RWPE1 (cell line): ENCODE results near the gene KRT74.

Experiments
- CTCF ChIA-PET: fragments of 350-600 bp; sonication (Branson Sonifier 250); formaldehyde crosslinking; extraction: SDS; loops from one replicate; lab custom pipeline; 2021; lab: Yijun Ruan, JAX
- POLR2A ChIA-PET: fragments of 400-600 bp; formaldehyde crosslinking; extraction: SDS; loops from one replicate; lab custom pipeline; 2020; ENCODE audit warnings: antibody characterized with exemption; ENCODE audit not compliant: low non-redundant PET; lab: Yijun Ruan, JAX
- DNase-seq: peaks from one replicate; pipeline ENCODE4 v3.0.0; 2012; ENCODE audit warnings: low spot score
- H3K27ac ChIP-seq: fragments of 450-650 bp; 2 replicates; pipeline ENCODE4 v1.5.1; 2017
- TF ChIP-seq, protein P1 (sequence below): fragments of 450-650 bp; conservative IDR thresholded peaks from 2 replicates; pipeline ENCODE4 v1.5.1; 2017; ENCODE audit warnings: low read depth, mild to moderate bottlenecking

The KRT74 gene

DNA sequence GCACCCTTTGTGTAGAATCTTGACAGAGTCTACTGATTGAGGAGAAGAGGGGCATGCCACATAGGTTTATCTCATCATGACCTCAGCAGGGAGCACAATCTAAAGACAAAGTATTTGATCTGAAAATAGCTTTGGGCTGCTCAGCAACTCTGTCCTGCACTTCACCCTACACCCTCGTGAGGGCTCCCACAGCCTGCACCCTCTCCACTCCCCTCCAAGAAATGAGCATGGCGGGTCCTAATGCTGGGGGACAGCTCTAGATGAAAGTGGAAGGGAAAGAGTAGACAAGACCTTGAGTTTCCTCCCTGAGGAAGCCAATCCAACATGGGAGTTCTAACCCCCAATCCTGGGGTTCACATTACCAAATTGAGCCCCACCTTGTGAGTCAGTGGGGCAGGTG, 42.7 kb downstream of the KRT74 start:
- TF ChIP-seq, protein P1, sequence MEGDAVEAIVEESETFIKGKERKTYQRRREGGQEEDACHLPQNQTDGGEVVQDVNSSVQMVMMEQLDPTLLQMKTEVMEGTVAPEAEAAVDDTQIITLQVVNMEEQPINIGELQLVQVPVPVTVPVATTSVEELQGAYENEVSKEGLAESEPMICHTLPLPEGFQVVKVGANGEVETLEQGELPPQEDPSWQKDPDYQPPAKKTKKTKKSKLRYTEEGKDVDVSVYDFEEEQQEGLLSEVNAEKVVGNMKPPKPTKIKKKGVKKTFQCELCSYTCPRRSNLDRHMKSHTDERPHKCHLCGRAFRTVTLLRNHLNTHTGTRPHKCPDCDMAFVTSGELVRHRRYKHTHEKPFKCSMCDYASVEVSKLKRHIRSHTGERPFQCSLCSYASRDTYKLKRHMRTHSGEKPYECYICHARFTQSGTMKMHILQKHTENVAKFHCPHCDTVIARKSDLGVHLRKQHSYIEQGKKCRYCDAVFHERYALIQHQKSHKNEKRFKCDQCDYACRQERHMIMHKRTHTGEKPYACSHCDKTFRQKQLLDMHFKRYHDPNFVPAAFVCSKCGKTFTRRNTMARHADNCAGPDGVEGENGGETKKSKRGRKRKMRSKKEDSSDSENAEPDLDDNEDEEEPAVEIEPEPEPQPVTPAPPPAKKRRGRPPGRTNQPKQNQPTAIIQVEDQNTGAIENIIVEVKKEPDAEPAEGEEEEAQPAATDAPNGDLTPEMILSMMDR = no peak
- POLR2A ChIA-PET = no interaction called here
- DNase-seq = no peak
- CTCF ChIA-PET = interaction anchor here (0.7 kb wide), 1 partner anchor 53 kb away, joined by 3 read pairs; no protein-coding TSS in a partner anchor
- 0 out of 2 replicates have a peak overlapping the region, but pooled peaks have one; percentile 1 for H3K27ac ChIP-seq

DNA sequence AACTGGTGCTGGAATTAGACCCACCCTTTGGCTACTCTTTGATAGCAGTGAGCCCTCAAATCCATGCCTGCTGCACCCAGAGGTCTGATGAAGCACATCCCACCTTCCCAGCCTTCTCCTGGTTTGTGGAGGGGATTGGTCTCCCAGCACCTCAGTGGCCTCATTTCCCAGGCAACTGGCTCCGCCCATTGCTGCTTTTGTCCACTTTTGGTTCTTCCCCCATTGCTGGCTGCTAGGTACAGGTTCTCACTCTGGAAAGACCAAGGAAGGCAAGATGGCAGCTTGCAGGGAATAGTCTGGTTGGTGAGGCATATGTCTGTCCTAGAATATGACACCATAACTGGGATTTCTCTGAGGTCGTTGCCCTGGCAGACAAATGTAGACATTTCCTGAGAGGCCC, 43.3 kb downstream of the KRT74 start:
- TF ChIP-seq, protein P1 = no peak

DNA sequence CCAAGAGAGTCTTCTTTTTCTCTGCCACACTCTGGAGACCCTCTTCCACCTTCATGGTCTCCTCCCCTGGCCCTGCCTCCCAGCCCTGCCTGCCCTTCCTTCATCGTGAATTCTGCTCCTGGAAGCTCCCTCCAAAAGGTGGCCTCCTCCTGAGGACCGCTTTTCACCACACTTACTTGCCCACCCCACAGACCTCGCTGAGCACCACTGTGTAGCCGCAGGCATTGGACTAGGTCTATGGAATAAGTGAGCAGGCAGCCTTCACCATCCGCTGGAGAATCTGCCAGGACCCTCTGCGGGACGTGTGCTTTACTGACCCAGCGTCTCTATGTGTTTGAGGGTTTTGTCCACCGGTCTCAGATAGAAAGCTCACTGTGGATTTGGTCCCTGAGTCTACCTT, 43.8 kb downstream of the KRT74 start:
- DNase-seq = no peak
- CTCF ChIA-PET = no interaction called here
- peak overlapping the region; percentile 13; the same call in 1 of the 2 replicates for H3K27ac ChIP-seq
- POLR2A ChIA-PET = no interaction called here
- TF ChIP-seq, protein P1 = no peak

More for the DNA sequence above, 43.3 kb downstream of the KRT74 start:
- CTCF ChIA-PET = interaction anchor here (0.7 kb wide), 1 partner anchor 53 kb away, joined by 3 read pairs; no protein-coding TSS in a partner anchor
- peak overlapping the region; percentile 13; the same call in 1 of the 2 replicates for H3K27ac ChIP-seq
- POLR2A ChIA-PET = no interaction called here
- DNase-seq = no peak

DNA sequence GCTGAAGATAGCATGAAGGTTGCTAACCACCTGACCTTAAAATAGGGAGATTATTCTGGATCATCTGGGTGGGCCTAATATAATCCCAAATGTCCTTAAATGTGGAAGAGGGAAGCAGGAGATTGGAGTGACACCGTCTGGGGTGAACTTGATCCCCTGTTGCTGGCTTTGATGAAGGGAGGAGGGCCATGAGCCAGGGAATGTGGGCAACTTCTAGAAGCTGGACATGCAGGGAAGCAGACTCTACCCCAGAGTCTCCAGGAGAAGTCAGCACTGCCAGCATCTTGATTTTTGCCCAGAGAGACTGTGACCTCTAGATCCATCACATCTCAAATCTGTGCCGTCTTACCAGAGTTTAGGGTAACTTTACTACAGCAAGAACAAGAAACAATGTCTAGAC, 44.2 kb downstream of the KRT74 start:
- ChIA-PET POLR2A (no interaction called here), CTCF (no interaction called here)
- TF ChIP-seq, protein P1 = no peak
- no peak for DNase-seq
- no peak overlapping the region; the same call in 1 of the 2 replicates for H3K27ac ChIP-seq

DNA sequence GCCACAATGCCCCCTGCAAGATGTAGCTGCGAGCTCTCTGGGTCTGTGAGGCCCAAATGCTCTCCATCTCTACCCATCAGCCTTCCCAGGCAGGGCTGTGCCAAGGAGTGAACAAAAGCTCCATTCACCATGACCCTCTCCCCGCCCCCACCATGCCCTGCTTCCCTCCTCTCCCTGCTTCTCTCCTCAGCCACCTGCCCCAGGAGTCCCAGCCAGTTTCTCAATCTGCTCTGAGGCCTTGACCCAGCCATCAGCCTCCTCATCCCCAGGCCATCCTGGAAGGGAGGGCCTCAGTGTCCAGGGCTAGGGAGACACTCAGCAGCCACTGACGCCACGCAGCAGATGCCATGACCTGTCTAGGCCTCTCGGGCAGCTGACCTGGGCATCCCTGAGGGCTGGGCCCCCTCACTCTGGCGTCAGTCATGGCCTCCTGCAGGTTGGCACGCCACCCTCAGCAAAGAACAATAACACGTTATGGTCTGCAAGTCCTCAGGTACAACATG, 45.0 kb downstream of the KRT74 start:
- CTCF ChIA-PET = interaction anchor here (0.8 kb wide), 1 partner anchor 9 kb away, joined by 4 read pairs; the partner anchor contains the start of gene KRT5
- H3K27ac ChIP-seq = peak overlapping the region; percentile 25
- POLR2A ChIA-PET = no interaction called here
- DNase-seq = no peak
- TF ChIP-seq, protein P1 = no peak

DNA sequence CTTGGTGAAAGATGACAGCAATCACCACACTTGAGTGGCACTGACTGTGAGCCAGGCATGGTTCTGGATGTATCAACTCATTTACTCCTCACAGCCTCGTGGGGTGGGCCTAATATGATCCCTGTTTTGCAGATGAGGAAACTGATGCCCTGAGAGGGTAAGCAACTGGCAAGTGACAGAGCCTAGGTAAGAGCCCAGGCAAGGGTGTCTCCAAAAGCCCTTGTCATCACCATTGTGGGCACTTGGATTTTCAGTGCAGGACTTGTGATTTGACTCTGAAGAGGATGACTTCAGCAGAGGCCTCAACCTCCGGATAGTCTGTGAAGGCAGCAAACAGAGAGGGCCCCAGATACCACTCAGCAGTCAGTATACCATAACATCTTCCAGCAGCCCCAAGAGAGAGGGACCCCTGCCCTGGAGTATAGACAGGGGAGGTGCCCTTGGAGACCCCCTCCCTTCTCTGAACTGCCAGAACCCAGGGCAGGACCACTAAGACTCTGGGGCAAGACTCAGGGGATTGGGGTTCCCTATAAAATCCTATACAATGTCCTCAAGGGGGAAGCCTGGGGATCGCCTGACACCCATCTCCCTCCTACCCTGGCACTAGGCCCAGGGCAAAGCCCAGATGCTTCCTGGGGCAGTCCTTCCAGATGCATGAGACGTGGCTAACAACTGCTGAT, 46.4 kb downstream of the KRT74 start:
- ChIA-PET POLR2A (no interaction called here), CTCF (no interaction called here)
- TF ChIP-seq, protein P1 = no peak
- DNase-seq = no peak
- H3K27ac ChIP-seq = peak overlapping the region; percentile 100
